Neuronal stem cell (in vitro differentiated cells): ENCODE data around the gene BAX. TPM values are rescaled to one million over a fixed set of nuclear protein-coding genes. Genes with fewer than 3 reads are reported as not detected.

ENCODE experiments used
- DNase-seq: peaks from one replicate; pipeline ENCODE4 v3.0.0-alpha.2; 2013; ENCODE audit warnings: low spot score
- H2AFZ ChIP-seq: one replicate; pipeline ENCODE4 v1.6.1; 2013; ENCODE audit warnings: mild to moderate bottlenecking, low read length, inconsistent platforms
- H2AK5ac ChIP-seq: 2 replicates; pipeline ENCODE4 v1.6.1; 2013; ENCODE audit warnings: low read depth, mild to moderate bottlenecking, inconsistent platforms, low read length, moderate library complexity, mixed read lengths
- H2BK120ac ChIP-seq: 2 replicates; pipeline ENCODE4 v1.6.1; 2013; ENCODE audit warnings: low read depth, mild to moderate bottlenecking, inconsistent platforms, low read length, moderate library complexity, mixed read lengths
- H2BK12ac ChIP-seq: one replicate; pipeline ENCODE4 v1.6.1; 2013; ENCODE audit warnings: low read length, inconsistent platforms
- H2BK15ac ChIP-seq: 2 replicates; pipeline ENCODE4 v1.6.1; 2013; ENCODE audit warnings: mild to moderate bottlenecking, low read length, inconsistent platforms, mixed read lengths
- H2BK5ac ChIP-seq: one replicate; pipeline ENCODE4 v1.6.1; 2013; ENCODE audit warnings: inconsistent platforms, mild to moderate bottlenecking, low read length, moderate library complexity
- H3K14ac ChIP-seq: one replicate; pipeline ENCODE4 v1.6.1; 2013; ENCODE audit warnings: low read length, inconsistent platforms
- H3K18ac ChIP-seq: 2 replicates; pipeline ENCODE4 v1.6.1; 2013; ENCODE audit warnings: low read length, inconsistent platforms
- H3K23ac ChIP-seq: 2 replicates; pipeline ENCODE4 v1.6.1; 2013; ENCODE audit warnings: low read depth, mild to moderate bottlenecking, mixed read lengths, low read length, inconsistent platforms; ENCODE audit not compliant: poor library complexity
- H3K27ac ChIP-seq: replicated peaks from 3 replicates; pipeline ENCODE4 v1.5.1; 2013; ENCODE audit warnings: low read length, inconsistent platforms
- H3K27me3 ChIP-seq, 3 experiments: 2 replicates each; pipeline ENCODE4 v1.6.1; 2013; ENCODE audit warnings: low read length in 3 of 3, mild to moderate bottlenecking in 2 of 3, inconsistent platforms in 1 of 3, low read depth in 1 of 3, mixed read lengths in 1 of 3, moderate library complexity in 1 of 3; ENCODE audit not compliant: control insufficient read depth in 3 of 3, insufficient read depth in 3 of 3
- H3K36me3 ChIP-seq, 2 donors: replicated peaks in 1 of 2; 2 replicates each; pipeline ENCODE4 v1.6.1; 2013; ENCODE audit warnings: low read length in 2 of 2; ENCODE audit not compliant: control insufficient read depth in 2 of 2, insufficient read depth in 2 of 2
- H3K4ac ChIP-seq: 2 replicates; pipeline ENCODE4 v1.6.1; 2013; ENCODE audit warnings: inconsistent platforms, mild to moderate bottlenecking, low read length, moderate library complexity
- H3K4me1 ChIP-seq, 2 donors: 1 replicate in 1 of 2; 2 replicates in 1 of 2; pipeline ENCODE4 v1.6.1; 2013; ENCODE audit warnings: low read length in 2 of 2, low read depth in 1 of 2; ENCODE audit not compliant: control insufficient read depth in 2 of 2, insufficient read depth in 1 of 2
- H3K4me2 ChIP-seq: one replicate; pipeline ENCODE4 v1.6.1; 2013; ENCODE audit warnings: mild to moderate bottlenecking, low read length, inconsistent platforms; ENCODE audit not compliant: insufficient read depth, poor library complexity, severe bottlenecking
- H3K4me3 ChIP-seq, 2 donors: 2 replicates each; pipeline ENCODE4 v1.5.1; 2013; ENCODE audit warnings: low read length in 2 of 2, mild to moderate bottlenecking in 2 of 2, inconsistent platforms in 1 of 2, moderate library complexity in 1 of 2
- H3K79me1 ChIP-seq: one replicate; pipeline ENCODE4 v1.6.1; 2013; ENCODE audit warnings: low read depth, mild to moderate bottlenecking, inconsistent platforms, low read length, moderate library complexity
- H3K9ac ChIP-seq: one replicate; pipeline ENCODE4 v1.6.1; 2013; ENCODE audit warnings: mild to moderate bottlenecking, low read depth, low read length, inconsistent platforms; ENCODE audit not compliant: poor library complexity
- H3K9me3 ChIP-seq, 2 donors: replicated peaks in 1 of 2; 2 replicates each; pipeline versions ENCODE3 to v1.6.1; 2013; ENCODE audit warnings: low read length in 2 of 2, mild to moderate bottlenecking in 2 of 2, inconsistent platforms in 1 of 2, low read depth in 1 of 2, mixed read lengths in 1 of 2, moderate library complexity in 1 of 2; ENCODE audit not compliant: control insufficient read depth in 2 of 2, insufficient read depth in 1 of 2
- H4K8ac ChIP-seq: one replicate; pipeline ENCODE4 v1.6.1; 2013; ENCODE audit warnings: low read depth, mild to moderate bottlenecking, inconsistent platforms, low read length, moderate library complexity
- H4K91ac ChIP-seq: one replicate; pipeline ENCODE4 v1.6.1; 2013; ENCODE audit warnings: low read length, low read depth, mild to moderate bottlenecking, inconsistent platforms; ENCODE audit not compliant: poor library complexity
- WGBS, 2 donors: extraction: QIAGEN DNeasy Blood & Tissue Kit; methylation state at CpG; one replicate each; pipeline ENCODE4 v1.1.7; 2013; ENCODE audit warnings: missing lambda C conversion rate in 2 of 2, mixed read lengths in 1 of 2; ENCODE audit not compliant: insufficient read length in 2 of 2, insufficient replicate concordance in 1 of 2; ENCODE audit errors: extremely low coverage in 2 of 2; 5-methylcytosine and 5-hydroxymethylcytosine counted together
- polyA plus RNA-seq, 2 experiments: library from polyadenylated mRNA; stranded (reverse); fragments of 200-250 nt; gene quantifications; one replicate each; pipeline ENCODE4 v1.2.3, GENCODE V29; 2013

Gene BAX
- polyA plus RNA-seq (2013, experiment 1 of 2), result 66.4 TPM
- polyA plus RNA-seq (2013, experiment 2 of 2), result 63.3 TPM

- Histone ChIP-seq H3K23ac (peak within 1 kb of the TSS; percentile 99), H3K4me2 (peak within 1 kb of the TSS; percentile 90), H3K4me1 (peaks cover 6 to 7% of the 10 kb centered on the region in 2 donors), H2BK12ac (no peak within 1 kb of the TSS), H4K91ac (no peak within 1 kb of the TSS), H4K8ac (peak within 1 kb of the TSS; percentile 57), H3K36me3 (peaks cover 7 to 32% of the 10 kb centered on the region in 2 donors), H3K9ac (peak within 1 kb of the TSS; percentile 94), H3K9me3 (no peaks in the 10 kb centered on the region), H2BK15ac (peak within 1 kb of the TSS; percentile 30), H3K27ac (peak within 1 kb of the TSS; percentile 67), H3K18ac (peak within 1 kb of the TSS; percentile 96), H3K4me3 (peak within 1 kb of the TSS; percentile 66 to 89), H2BK120ac (no peak within 1 kb of the TSS), H3K14ac (peak within 1 kb of the TSS; percentile 15), H2BK5ac (peak within 1 kb of the TSS; percentile 83), H2AK5ac (peak within 1 kb of the TSS; percentile 71), H2AFZ (peak within 1 kb of the TSS; percentile 99), H3K4ac (no peak within 1 kb of the TSS), H3K27me3 (no peaks in the 10 kb centered on the region), H3K79me1 (peaks cover 8% of the 10 kb centered on the region)
- peak; percentile 94 for DNase-seq
- WGBS, 2 donors, result no CpG with 5 or more reads among the region's 71 CpGs
These were observed at the start of gene BAX for GRCh38 chr19:48954595-48955307. Gene BAX (plus strand): TSS chr19:48954875. CDS start chr19:48954929, 54 bp downstream.

- peaks cover 3% of the 10 kb centered on the region for H3K79me1 ChIP-seq
- no peak overlapping the region for H4K8ac ChIP-seq
- H3K14ac ChIP-seq, result no peak overlapping the region
- no peak overlapping the region for H3K23ac ChIP-seq
- H2BK15ac ChIP-seq, result no peak overlapping the region
- peaks cover 24 to 70% of the 10 kb centered on the region in 2 donors for H3K36me3 ChIP-seq
- H2BK5ac ChIP-seq, result no peak overlapping the region
- H3K27ac ChIP-seq, result no peak overlapping the region
- H3K27me3 ChIP-seq, result no peaks in the 10 kb centered on the region
- no peak overlapping the region for H3K4ac ChIP-seq
- peaks cover 5 to 6% of the 10 kb centered on the region in 2 donors for H3K4me1 ChIP-seq
- no peak overlapping the region for H2BK120ac ChIP-seq
- no peak overlapping the region for H2AK5ac ChIP-seq
- no CpG with 5 or more reads among the region's 14 CpGs for WGBS, 2 donors
- H3K4me3 ChIP-seq, result no peak overlapping the region
- no peak overlapping the region for H3K9ac ChIP-seq
- H2AFZ ChIP-seq, result no peak overlapping the region
- H4K91ac ChIP-seq, result no peak overlapping the region
- no peak overlapping the region for H2BK12ac ChIP-seq
- no peaks in the 10 kb centered on the region for H3K9me3 ChIP-seq
- no peak overlapping the region for H3K4me2 ChIP-seq
- H3K18ac ChIP-seq, result no peak overlapping the region
- no peak for DNase-seq
These were observed 49.0 kb upstream of the BAX start for GRCh38 chr19:48905664-48906063.

GRCh38 chr19:48906324-48906723 lies 48.4 kb upstream of the BAX start:
- no peak overlapping the region for H3K14ac ChIP-seq
- H3K23ac ChIP-seq, result no peak overlapping the region
- no peak overlapping the region for H3K4me2 ChIP-seq
- no peak overlapping the region for H4K8ac ChIP-seq
- H2BK5ac ChIP-seq, result no peak overlapping the region
- no peak overlapping the region for H2AFZ ChIP-seq
- peaks cover 29 to 76% of the 10 kb centered on the region in 2 donors for H3K36me3 ChIP-seq
- H3K27me3 ChIP-seq, result no peaks in the 10 kb centered on the region
- no peak overlapping the region for H3K9ac ChIP-seq
- H3K9me3 ChIP-seq, result peaks cover 0 to 2% of the 10 kb centered on the region in 2 donors
- H3K18ac ChIP-seq, result no peak overlapping the region
- H2BK120ac ChIP-seq, result no peak overlapping the region
- H2BK12ac ChIP-seq, result no peak overlapping the region
- H4K91ac ChIP-seq, result no peak overlapping the region
- no peaks in the 10 kb centered on the region for H3K4me1 ChIP-seq
- no peak overlapping the region for H3K4ac ChIP-seq
- H2AK5ac ChIP-seq, result no peak overlapping the region
- no peak for DNase-seq
- H3K27ac ChIP-seq, result no peak overlapping the region
- H2BK15ac ChIP-seq, result no peak overlapping the region
- no CpG with 5 or more reads among the region's 10 CpGs for WGBS, 2 donors
- H3K4me3 ChIP-seq, result no peak overlapping the region
- peaks cover 3% of the 10 kb centered on the region for H3K79me1 ChIP-seq

- Histone ChIP-seq H3K18ac (no peak overlapping the region), H3K27me3 (no peaks in the 10 kb centered on the region), H3K4ac (no peak overlapping the region), H2BK12ac (no peak overlapping the region), H3K79me1 (peaks cover 3% of the 10 kb centered on the region), H2BK15ac (no peak overlapping the region), H3K4me3 (no peak overlapping the region), H2AFZ (no peak overlapping the region), H3K23ac (peak overlapping the region; percentile 55), H3K9me3 (peaks cover 0 to 2% of the 10 kb centered on the region in 2 donors), H3K4me1 (no peaks in the 10 kb centered on the region), H3K14ac (no peak overlapping the region), H3K4me2 (no peak overlapping the region), H4K8ac (no peak overlapping the region), H3K36me3 (peaks cover 33 to 78% of the 10 kb centered on the region in 2 donors), H3K9ac (no peak overlapping the region), H4K91ac (no peak overlapping the region), H3K27ac (no peak overlapping the region), H2BK120ac (no peak overlapping the region), H2AK5ac (no peak overlapping the region), H2BK5ac (peak overlapping the region; percentile 53)
- WGBS, 2 donors, result no CpG with 5 or more reads among the region's 14 CpGs
- no peak for DNase-seq
These were observed 47.0 kb upstream of the BAX start for GRCh38 chr19:48907671-48908070.
